Stimulated activated CD8-positive, alpha-beta memory T cell treated with anti-CD3 and anti-CD28 coated beads, Interleukin-12 subunit alpha, Interleukin-12 subunit beta, amount 100 ng/mL, for 4 hours (primary cell): Measurements from ENCODE around the gene CRIP1.

Experiments used
- DNase-seq: peaks from one replicate; pipeline ENCODE4 v3.0.0-alpha.2; 2020; ENCODE audit warnings: low read depth

CRIP1 gene

GRCh38 chr14:105492971-105493871 is 6.5 kb downstream of the CRIP1 start:
- no peak for DNase-seq

GRCh38 chr14:105493921-105494605 is 7.4 kb downstream of the CRIP1 start:
- no peak for DNase-seq

DNA sequence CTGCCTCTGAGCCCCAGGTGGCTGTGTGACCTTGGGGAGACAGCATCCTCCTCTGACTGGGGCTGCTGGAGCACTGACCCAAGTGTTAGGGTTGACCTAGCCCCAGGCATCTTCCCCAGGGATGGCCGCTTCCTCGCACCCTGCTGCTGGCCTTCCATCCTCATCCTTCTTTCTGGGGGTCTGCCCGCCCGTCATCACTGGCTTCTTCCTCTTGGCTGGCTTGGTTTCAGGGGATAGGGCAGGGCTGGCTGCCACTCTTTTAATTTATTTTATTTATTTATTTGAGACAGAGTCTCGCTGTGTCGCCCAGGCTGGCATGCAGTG is 7.9 kb downstream of the CRIP1 start:
- no peak for DNase-seq

GRCh38 chr14:105495101-105495989 is 8.7 kb downstream of the CRIP1 start:
- no peak for DNase-seq

GRCh38 chr14:105495990-105496830 is 9.5 kb downstream of the CRIP1 start:
- no peak for DNase-seq

- DNase-seq: no peak
Observed at GRCh38 chr14:105496831-105497591, 10.3 kb downstream of the CRIP1 start.

DNA sequence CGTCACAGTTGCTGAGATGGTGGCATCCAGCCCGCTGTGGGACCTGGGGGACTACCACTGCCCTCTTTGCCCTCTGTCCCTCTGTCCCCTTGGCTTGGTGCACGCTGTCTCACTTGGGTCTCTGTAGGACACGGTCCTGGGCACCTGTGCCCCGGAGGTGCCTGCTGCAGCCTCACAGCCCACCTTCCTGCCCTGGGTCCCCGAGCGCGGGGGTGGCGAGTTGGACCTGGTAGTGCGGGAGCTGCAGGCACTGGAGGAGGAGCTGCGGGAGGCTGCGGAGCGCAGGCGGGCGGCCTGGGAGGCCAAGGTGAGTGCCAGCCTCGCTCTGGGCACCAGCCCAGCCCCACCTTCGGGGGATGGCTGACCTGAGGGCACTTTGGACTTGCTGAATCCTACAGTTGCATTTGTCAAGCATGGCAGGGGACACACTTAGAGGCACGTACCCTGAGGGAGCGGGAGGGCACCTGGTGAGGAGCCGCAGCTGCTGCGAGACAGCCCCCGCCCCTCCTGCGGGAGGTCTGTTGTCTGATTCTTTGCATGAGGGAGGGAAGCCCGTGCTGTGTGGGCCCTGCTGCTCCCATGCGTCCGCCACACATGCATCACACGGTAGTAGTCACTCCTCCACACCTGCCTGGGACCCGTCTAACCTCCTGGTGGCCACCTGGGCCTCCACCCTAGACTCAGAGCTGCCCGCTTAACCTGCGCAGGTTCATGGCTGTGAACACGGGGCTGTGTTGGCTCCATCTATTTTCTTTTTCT is 11.2 kb downstream of the CRIP1 start:
- no peak for DNase-seq

GRCh38 chr14:105498430-105499255 is 12.0 kb downstream of the CRIP1 start:
- no peak for DNase-seq

GRCh38 chr14:105499256-105500035 is 12.8 kb downstream of the CRIP1 start:
- DNase-seq: no peak

GRCh38 chr14:105500036-105500725 is 13.5 kb downstream of the CRIP1 start:
- no peak for DNase-seq

- no peak for DNase-seq
Observed at GRCh38 chr14:105500726-105501101, 14.0 kb downstream of the CRIP1 start.

- no peak for DNase-seq
Observed at GRCh38 chr14:105501504-105502291, 15.0 kb downstream of the CRIP1 start.

- DNase-seq: no peak
Observed at GRCh38 chr14:105502446-105503295, 16.0 kb downstream of the CRIP1 start.

DNA sequence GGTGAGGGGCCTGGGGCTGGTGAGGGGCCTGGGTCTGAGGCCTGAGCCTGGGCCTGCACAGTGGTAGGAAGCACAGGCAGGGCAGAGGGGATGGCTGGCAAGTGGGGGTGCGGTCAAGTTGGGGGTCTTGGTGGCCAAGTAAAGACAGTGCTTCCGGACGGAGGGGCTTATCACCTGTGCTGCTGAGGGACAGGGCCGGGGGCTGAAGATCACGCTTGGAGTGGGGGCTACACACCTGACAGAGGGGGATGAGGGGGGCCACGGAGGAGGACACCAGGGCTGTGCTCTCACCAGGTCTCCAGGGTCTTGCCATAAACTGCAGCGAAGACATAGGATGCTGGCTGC is 16.6 kb downstream of the CRIP1 start:
- no peak for DNase-seq

DNA sequence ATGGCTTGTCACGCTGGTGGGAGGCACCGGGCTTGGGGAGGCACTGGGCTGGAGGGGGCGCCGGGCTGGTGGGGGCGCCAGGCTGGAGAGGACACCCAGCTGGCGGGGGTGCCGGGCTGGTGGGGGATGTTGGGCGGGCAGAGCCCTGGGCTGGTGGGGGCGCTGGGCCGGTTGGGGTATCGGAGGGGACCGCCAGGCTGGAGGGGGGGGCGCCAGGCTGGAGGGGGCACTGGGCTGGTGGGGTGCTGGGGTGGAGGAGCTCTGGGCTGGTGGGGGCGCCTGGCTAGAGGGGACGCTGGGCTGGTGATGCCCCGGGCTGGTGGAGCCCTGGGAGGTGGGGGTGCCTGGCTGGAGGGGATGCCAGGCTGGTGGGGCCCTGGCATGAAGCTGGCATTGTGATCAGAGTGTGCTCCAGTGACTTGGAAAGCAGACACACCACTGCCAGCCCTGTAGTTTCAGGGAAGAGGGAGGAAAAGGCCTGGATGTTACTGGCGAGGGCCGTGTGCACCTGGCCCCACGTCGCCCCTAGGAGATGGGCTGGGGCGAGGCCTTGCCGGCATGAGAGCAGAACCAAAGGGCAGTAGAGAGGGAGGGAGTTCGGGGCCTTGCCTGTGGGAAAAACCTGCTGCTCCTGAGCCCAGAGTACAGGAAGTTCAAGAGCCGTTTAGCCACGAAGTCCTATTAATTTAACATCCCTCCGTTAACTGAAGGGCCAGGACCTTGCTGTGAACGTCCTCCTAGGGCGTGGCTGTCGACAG is 17.4 kb downstream of the CRIP1 start:
- DNase-seq: no peak
